Urinary bladder (tissue), 4 donors: ENCODE results near the gene U2AF2. TPM values are rescaled to one million over a fixed set of nuclear protein-coding genes. Genes with fewer than 3 reads are reported as not detected.

Source experiments
- DNase-seq: peaks from one replicate; pipeline ENCODE4 v3.0.0-alpha.2; 2015; ENCODE audit errors: extremely low spot score
- H3K27ac ChIP-seq: one replicate; pipeline ENCODE4 v1.5.1; 2013; ENCODE audit warnings: low read depth, mild to moderate bottlenecking, moderate library complexity
- H3K36me3 ChIP-seq: one replicate; pipeline ENCODE4 v1.6.1; 2013; ENCODE audit warnings: mild to moderate bottlenecking, moderate library complexity; ENCODE audit not compliant: insufficient read depth
- H3K4me1 ChIP-seq: one replicate; pipeline ENCODE4 v1.6.1; 2013; ENCODE audit warnings: mild to moderate bottlenecking, moderate library complexity; ENCODE audit not compliant: insufficient read depth
- H3K4me3 ChIP-seq: one replicate; pipeline ENCODE4 v1.5.1; 2013; ENCODE audit warnings: low read depth, low read length
- WGBS: extraction: QIAGEN DNeasy Blood & Tissue Kit; methylation state at CpG from one replicate; pipeline ENCODE4 v1.1.7; 2013; 5-methylcytosine and 5-hydroxymethylcytosine counted together
- polyA plus RNA-seq: library from polyadenylated mRNA; stranded (reverse); fragments of 200-250 nt; gene quantifications from one replicate; pipeline ENCODE4 v1.2.3, GENCODE V29; 2013
- total RNA-seq: library from RNA; depleted of rRNA; stranded (reverse); fragments of >200 nt; gene quantifications from one replicate; pipeline ENCODE4 v1.2.3, GENCODE V29; 2014
- donor health status: healthy with polysubstance abuse.
- donor health status: healthy.

Gene U2AF2
- total and polyA plus RNA-seq, 2 donors: 44.6 to 129 TPM

DNA sequence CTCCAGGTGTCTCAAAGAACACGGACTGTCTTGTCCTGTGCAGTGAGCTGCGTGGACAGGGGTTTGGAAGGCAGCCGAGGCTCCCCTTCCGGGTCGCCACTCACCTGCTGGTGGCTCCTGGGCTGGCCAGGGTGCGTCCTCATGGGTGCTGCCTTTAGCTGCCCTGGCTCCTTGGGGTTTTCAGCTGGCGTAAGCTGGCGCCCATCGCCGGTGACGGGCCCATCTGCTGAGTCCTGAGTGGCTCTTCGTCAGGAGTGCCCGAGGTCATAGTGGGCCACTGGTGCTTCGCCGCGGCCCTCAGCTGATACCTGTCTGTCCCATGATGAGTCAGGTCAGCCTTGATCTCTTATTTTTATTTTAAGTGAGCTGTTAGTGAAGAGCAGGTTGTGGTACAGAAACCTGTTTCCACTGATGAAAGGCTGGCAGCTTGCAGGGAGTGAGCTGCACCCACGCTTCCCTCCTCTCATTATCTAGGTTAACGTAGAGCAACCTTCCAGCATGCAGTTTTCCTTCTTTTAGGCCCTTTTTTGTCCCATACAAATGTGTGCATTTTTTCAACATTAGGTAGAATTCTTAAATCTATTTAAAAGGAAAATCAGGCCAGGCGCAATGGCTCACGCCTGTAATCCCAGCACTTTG is 38.6 kb downstream of the U2AF2 start:
- DNase-seq: no peak
- H3K4me1 ChIP-seq: no peaks in the 10 kb centered on the region
- WGBS: 95% methylated on average over 20 of the region's 20 CpGs
- H3K4me3 ChIP-seq: no peak overlapping the region
- H3K36me3 ChIP-seq: peaks cover 9% of the 10 kb centered on the region
- H3K27ac ChIP-seq: no peak overlapping the region

DNA sequence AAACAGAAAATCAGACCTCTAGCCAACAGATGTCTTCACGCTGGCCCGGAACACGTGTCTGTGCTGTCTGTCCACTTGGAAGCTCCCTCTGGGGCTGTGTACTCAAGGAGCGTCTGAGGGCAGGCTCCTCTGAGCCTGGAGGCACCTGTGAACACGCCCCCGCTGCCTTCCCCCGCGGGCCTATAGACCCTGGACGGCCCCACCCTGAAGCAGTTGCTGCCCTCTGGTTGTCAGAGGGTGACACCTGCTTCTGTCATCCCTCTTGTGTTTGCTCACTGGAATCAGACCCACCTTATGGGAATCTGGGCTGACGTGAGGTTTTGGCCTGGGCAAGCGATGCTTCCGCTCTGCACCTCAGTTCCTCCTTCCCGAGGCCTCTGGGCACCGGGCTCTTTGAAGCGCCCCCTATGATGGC is 39.4 kb downstream of the U2AF2 start:
- H3K4me1 ChIP-seq: no peaks in the 10 kb centered on the region
- H3K36me3 ChIP-seq: peaks cover 7% of the 10 kb centered on the region
- H3K27ac ChIP-seq: no peak overlapping the region
- 86% methylated on average over 15 of the region's 15 CpGs for WGBS
- DNase-seq: no peak
- no peak overlapping the region for H3K4me3 ChIP-seq

DNA sequence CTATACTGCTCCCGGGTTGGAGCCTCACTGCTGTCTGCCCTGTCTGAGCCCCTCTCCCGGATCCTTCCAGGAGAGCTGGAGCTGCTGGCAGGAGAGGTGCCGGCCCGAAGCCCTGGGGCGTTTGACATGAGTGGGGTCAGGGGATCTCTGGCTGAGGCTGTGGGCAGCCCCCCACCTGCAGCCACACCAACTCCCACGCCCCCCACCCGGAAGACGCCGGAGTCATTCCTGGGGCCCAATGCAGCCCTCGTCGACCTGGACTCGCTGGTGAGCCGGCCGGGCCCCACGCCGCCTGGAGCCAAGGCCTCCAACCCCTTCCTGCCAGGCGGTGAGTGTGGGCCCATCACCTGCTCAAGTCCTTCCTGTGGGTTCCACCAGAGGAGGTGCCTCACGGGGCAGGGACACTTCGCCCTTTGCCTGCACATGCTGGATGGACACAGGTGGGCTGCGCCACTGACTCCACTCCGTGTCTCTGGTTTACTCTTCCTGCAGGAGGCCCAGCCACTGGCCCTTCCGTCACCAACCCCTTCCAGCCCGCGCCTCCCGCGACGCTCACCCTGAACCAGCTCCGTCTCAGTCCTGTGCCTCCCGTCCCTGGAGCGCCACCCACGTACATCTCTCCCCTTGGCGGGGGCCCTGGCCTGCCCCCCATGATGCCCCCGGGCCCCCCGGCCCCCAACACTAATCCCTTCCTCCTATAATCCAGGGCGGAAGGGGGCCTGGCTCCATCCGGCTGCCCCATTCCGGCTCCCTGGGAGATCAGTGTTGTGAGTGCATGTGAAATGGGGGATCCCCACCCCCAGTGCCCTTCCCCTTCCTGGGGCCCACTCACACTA is 40.0 kb downstream of the U2AF2 start:
- no peak overlapping the region for H3K4me3 ChIP-seq
- H3K36me3 ChIP-seq: peaks cover 7% of the 10 kb centered on the region
- 94% methylated on average over 37 of the region's 37 CpGs for WGBS
- no peaks in the 10 kb centered on the region for H3K4me1 ChIP-seq
- DNase-seq: no peak
- no peak overlapping the region for H3K27ac ChIP-seq

DNA sequence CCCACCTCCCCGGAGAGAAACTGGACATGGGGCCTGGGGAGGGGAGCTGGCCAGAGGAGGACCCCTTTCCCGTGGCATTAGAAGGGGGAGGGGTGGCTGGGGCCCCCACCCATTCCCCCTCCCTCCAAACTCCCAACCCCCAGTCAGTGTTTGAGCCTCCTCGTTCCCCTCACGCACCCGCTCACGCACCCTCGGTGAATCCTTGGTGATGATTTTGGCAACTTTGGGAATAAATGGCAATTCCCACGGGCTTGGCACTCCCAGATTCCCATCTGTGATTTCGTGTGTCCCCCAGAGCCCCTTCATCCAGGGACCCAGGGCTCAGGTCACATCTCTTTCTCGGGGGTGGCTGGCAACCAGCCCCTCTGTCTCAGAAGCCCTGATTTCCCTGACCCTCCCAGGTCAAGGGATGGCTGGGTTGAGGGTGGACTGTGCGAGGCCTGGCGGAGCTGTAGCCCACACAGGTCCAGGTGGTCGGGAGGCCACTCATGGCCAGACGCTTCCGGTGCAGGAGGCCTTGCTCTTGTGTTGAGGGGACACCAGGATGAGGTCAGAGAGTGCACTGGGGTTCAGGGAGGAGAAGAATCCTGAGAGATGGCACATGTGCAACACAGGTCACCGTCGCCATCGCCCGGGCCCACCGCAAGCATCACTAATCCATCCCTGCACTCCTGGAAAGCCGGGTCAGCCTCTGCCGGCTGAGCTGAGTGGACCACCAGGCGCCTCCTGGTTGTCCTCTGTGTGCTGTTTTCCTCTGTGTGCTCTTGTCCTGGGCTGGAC is 40.9 kb downstream of the U2AF2 start:
- no peak overlapping the region for H3K4me3 ChIP-seq
- WGBS: 91% methylated on average over 23 of the region's 23 CpGs
- DNase-seq: no peak
- H3K4me1 ChIP-seq: no peaks in the 10 kb centered on the region
- H3K36me3 ChIP-seq: peaks cover 3% of the 10 kb centered on the region
- no peak overlapping the region for H3K27ac ChIP-seq

DNA sequence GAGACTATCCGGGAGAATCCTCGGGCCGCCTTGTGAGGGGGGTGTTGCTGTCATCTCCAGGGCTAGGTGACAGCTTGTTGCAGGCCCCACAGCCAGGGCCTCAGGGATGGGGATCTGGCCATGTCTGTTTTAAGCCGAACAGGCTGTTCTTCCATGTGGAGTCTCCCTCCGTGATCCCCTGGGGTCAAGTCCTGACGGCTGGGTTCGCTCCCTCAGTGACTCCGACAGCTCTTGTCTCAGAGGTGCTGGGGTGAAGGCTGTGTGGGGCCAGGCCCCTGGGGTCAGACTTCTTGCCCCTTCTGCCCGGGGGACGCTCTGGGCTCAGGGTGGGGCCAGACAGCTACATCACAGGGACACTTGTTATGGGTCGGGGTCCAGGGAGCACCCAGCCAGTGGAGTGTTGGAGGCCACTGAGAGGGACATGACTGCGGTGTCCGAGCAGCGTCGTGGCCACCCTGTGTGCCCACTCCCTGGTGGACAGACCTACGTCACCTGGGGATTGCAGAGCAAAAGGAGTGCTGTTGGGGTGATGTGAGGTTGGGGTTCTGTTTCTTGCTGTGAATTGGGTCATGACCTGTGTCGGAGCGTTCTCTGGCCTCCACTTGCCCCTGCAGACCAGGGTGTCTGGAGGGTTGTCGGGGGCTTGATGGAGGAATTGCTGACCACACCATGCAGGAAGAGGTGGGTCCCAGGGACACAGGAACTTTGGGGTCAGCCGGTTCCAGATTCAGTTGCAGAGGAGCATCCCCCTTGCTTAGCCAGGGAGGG is 41.6 kb downstream of the U2AF2 start:
- no peaks in the 10 kb centered on the region for H3K4me1 ChIP-seq
- 93% methylated on average over 20 of the region's 20 CpGs for WGBS
- H3K36me3 ChIP-seq: peaks cover 3% of the 10 kb centered on the region
- H3K27ac ChIP-seq: no peak overlapping the region
- no peak overlapping the region for H3K4me3 ChIP-seq
- no peak for DNase-seq

DNA sequence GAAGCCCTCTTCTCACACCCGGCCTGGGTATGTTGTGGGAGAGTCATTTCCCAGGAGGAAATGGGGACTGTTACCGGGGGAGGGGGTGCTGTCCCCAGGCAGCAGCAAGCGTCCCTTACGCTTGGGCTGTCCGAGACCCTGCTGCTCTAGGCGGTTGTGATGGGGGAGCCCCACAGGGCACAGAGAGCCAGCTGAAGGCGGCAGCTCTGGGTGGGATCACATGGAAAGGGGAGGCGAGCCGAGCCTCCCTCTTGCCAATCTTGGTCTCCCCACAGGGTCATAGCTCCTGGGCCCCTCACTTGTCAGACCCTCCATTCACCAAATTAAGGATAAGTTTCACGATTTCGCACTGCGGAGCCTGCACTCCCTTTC is 42.2 kb downstream of the U2AF2 start:
- H3K4me1 ChIP-seq: no peaks in the 10 kb centered on the region
- no peak for DNase-seq
- WGBS: 86% methylated on average over 12 of the region's 12 CpGs
- no peak overlapping the region for H3K27ac ChIP-seq
- H3K36me3 ChIP-seq: peaks cover 3% of the 10 kb centered on the region
- H3K4me3 ChIP-seq: no peak overlapping the region

DNA sequence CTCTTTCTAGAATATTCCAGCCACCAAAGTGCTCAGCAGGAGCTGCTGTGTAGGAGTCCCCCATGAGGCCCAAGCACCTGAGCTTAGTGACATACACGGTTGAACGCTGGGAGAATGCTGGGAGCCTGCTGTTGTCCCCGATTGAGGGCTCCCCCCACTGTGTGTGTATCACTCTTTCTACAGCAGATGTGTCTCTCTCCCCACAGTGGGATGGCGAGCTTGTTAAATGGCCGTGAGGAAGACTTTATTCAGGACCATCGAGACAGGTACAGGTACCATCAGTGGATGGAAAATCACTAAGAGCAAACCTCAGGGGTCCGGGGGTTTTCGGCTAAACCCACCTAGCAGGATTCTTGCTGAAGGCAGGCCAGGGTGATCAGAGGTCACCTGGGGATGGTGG is 42.9 kb downstream of the U2AF2 start:
- DNase-seq: no peak
- peaks cover 3% of the 10 kb centered on the region for H3K36me3 ChIP-seq
- no peak overlapping the region for H3K27ac ChIP-seq
- WGBS: 92% methylated on average over 8 of the region's 8 CpGs
- no peaks in the 10 kb centered on the region for H3K4me1 ChIP-seq
- no peak overlapping the region for H3K4me3 ChIP-seq

DNA sequence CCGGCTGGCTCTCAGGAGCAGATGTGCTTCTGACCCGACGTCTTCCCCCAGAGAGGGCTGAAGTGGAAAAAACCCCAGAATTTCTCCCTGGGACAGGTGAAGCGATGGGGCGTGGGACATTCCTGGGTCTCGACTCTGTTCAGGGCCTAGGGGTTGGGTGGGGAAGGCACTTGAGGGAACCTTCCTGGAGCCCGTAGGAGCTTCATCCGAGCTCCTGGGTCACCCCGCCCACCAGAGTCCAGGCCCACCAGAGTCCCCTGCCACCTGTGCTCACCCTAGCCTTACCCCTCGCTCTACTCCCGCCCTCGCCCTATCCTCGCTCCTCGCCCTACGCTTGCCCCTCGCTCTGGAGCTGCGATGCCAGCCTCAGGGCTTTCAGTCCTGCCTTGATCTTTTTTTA is 43.4 kb downstream of the U2AF2 start:
- 92% methylated on average over 17 of the region's 17 CpGs for WGBS
- no peak overlapping the region for H3K27ac ChIP-seq
- no peak overlapping the region for H3K4me3 ChIP-seq
- no peak for DNase-seq
- H3K4me1 ChIP-seq: no peaks in the 10 kb centered on the region
- H3K36me3 ChIP-seq: peaks cover 3% of the 10 kb centered on the region

DNA sequence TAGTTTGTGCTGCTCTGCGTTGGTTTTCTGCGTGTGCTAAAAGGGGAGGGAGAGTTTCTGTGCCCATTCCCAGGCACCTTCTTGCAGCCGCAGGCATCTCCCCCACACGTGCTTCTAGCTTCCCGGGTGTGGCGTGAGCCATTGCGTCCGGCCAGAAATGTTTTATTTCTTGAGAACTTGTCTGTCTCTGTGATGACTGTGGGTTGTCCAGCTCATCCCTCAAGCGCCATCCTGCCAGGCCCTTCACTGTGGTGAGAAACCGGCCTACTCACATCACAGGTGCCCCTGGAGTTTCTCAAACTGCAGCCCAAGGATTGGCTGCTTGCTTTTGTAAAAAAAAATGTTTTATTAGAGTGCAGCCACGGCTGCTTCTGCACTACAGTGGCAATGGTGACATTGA is 44.4 kb downstream of the U2AF2 start:
- Histone ChIP-seq H3K4me3 (no peak overlapping the region), H3K27ac (no peak overlapping the region), H3K36me3 (peaks cover 3% of the 10 kb centered on the region), H3K4me1 (no peaks in the 10 kb centered on the region)
- no peak for DNase-seq
- 86% methylated on average over 11 of the region's 11 CpGs for WGBS

DNA sequence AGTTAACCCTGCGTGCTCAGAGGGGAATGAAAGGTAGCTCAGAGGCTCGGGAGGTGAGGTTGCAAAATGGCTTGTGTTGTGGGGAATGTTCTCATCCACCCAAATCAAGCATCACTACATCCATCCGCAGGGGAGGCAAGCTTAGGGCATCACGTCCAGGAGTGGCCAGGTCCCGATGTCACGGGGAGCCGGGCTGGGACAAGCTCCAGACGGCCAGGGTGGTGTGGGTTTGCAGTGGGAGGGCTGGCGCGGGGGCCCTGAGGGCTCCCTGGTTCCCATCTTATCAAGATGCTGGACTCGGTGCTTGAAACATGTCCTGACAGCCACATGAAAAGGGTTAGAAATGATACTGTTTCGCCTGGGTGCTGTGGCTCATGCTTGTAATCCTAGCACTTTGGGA is 46.0 kb downstream of the U2AF2 start:
- WGBS: 91% methylated on average over 12 of the region's 12 CpGs
- Histone ChIP-seq H3K27ac (no peak overlapping the region), H3K36me3 (no peaks in the 10 kb centered on the region), H3K4me3 (no peak overlapping the region), H3K4me1 (no peaks in the 10 kb centered on the region)
- no peak for DNase-seq

DNA sequence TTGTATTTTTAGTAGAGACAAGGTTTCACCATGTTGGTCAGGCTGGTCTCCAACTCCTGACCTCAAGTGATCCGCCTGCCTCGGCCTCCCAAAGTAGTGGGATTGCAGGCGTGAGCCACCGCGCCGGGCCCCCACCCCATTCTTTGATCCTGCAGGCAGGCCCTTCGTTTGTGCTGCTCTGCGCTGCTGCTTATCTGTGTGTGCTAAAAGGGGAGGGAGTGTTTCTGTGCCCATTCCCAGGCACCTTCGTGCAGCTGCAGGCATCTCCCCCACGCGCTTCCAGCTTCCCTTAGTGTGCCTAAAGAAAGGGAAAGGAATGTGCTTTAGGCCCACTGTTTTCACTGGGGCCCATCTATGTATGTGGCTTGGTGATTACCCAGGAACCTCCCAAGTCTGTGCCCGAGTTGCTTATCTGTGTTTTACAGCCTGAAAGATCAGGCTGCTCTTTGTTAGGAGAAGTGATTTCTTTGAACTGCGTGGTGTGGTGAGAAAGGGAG is 47.3 kb downstream of the U2AF2 start:
- 47% methylated on average over 13 of the region's 13 CpGs for WGBS
- H3K4me3 ChIP-seq: no peak overlapping the region
- H3K27ac ChIP-seq: no peak overlapping the region
- H3K4me1 ChIP-seq: no peaks in the 10 kb centered on the region
- no peaks in the 10 kb centered on the region for H3K36me3 ChIP-seq
- DNase-seq: no peak

DNA sequence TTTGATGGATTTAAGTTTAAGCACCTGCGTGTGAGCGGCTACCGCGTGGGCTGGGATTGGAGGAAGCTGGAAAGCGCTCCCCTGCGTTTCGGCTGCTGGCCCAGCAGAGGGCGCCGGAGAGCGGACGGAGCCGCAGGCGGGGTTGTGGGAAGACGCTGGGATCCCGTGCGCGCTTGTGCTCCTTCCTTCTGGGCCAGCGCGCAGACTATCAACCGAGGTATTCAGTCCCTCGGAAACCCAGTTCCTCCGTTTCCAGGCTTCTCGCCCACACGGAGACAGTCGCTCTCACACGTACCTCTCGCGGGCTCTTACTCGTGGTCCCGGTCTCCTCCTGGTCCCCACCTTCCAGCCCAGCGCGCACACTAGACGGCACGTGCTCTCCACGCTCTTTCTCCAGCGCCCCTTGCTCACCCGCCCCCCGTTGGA is 49.0 kb downstream of the U2AF2 start:
- H3K4me1 ChIP-seq: no peaks in the 10 kb centered on the region
- H3K27ac ChIP-seq: no peak overlapping the region
- DNase-seq: no peak
- H3K36me3 ChIP-seq: no peaks in the 10 kb centered on the region
- no peak overlapping the region for H3K4me3 ChIP-seq
- WGBS: 40% methylated on average over 38 of the region's 38 CpGs
